GM20000 (cell line): ENCODE measurements around the gene DEFB132.
"Not testable (repeated sequence)": the region's sequence is repeated elsewhere in the genome, so short reads cannot be mapped to it uniquely, and the experiment has no call there.

ENCODE experiments used
- DNase-seq: peaks from one replicate; pipeline ENCODE4 v3.0.0; 2012; ENCODE audit warnings: low spot score
- CTCF ChIP-seq: IDR thresholded peaks from 2 replicates; pipeline ENCODE4 v1.5.1; 2012; ENCODE audit warnings: mild to moderate bottlenecking, control low read depth; ENCODE audit errors: extremely low read depth, missing control alignments

Gene DEFB132

DNA sequence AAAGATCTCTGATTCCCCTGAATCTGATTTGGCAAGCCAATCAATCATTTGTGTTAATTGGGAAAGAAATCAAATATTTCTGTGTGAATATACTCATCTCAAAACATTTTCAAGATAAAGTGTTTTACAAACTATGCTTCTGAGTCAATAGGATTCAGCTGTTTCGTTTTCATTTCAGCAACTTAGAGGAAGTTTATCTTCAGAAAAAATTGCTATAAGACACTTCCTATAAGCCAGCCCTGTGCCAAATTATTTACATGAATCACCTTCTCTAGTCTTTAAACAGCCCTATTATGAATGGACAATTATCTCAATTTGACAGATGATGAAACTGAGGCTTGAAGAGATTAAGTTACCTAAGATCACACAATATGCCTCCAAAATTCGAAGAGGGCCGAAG, 19.6 kb upstream of the DEFB132 start:
- TF ChIP-seq CTCF = no peak
- DNase-seq = peak; percentile 19

DNA sequence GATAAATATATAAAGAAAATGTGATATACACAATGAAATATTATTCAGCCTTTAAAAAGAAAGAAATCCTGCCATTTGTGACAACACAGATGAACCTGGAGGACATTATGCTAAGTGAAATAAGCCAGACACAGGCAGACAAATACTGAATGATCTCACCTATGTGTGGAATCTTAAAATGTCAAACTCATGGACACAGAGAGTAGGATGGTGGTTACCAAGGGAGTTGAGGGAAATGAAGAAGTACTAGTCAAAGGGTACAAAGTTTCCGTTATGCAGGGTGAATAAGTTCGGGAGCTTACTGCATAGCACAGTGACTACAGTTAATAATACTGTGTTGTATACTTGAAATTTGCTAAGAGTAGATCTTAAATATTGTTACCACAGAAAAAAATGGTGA, 14.6 kb upstream of the DEFB132 start:
- TF ChIP-seq CTCF = no peak
- DNase-seq = no peak

- no peak for DNase-seq
- TF ChIP-seq CTCF = no peak
Measured at GRCh38 chr20:251354-251753, 6.2 kb upstream of the DEFB132 start.

DNA sequence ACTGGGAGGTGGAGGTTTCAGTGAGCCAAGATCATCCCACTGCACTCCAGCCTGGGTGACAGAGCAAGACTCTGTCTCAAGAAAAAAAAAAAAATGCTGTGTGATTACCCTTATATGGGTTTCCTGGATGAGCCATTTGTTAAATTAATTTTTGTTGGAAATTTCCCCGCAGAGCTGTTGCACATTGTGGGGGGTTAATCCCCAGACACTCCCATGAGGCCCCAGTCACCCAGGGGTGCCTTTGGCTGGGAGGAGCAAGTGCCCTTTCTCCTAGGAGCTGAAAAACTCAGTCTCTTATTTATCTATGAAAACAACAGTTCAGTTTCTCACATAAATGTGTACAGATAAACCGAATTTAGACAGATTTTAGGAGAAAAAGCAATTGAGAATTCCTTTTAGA, 4.7 kb upstream of the DEFB132 start:
- DNase-seq = no peak
- TF ChIP-seq CTCF = no peak

- not testable (repeated sequence) for DNase-seq
Measured at GRCh38 chr20:253447-253846, 4.1 kb upstream of the DEFB132 start.

GRCh38 chr20:258269-258858, 840 bp downstream of the DEFB132 start:
- no peak for DNase-seq
- no peak for TF ChIP-seq CTCF

DNA sequence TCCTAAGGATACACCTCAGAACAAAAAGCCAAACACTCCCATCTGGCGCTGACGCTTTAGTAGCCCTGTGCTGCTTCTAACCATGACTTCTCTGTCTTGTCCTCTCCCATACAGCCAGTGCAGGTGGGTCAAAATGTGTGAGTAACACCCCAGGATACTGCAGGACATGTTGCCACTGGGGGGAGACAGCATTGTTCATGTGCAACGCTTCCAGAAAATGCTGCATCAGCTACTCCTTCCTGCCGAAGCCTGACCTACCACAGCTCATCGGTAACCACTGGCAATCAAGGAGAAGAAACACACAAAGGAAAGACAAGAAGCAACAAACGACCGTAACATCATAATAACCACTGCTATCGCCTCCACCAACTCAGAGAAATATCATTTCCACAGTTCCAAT, 1.4 kb downstream of the DEFB132 start:
- TF ChIP-seq CTCF = peak; percentile 8
- DNase-seq = no peak

DNA sequence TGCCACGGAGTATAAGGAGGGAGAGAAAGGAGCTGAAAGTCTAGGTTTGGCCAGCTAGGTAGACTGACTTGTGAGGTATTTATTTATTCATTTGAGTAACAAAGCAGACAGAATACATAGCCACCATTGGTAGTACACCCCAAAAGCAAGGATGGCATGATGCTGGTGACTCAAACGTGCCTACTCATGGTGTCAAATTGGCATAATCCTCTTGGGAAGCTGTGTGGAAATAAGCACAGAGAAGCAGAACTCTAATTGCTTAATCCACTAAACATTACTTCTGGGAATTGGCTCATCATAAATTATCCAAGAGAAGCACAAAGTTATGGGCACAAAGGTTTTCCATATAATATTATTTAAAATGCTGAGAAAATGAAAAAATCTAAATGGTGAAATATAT, 2.5 kb downstream of the DEFB132 start:
- no peak for TF ChIP-seq CTCF
- no peak for DNase-seq
